GM23338 (cell line): Measurements from ENCODE around the gene METTL4. TPM values are rescaled to one million over a fixed set of nuclear protein-coding genes. Genes with fewer than 3 reads are reported as not detected.

Experiments
- ATAC-seq: fragments of 200-7000 bp; cut with Tn5 transposase; 3 replicates; pipeline ENCODE4 v1.9.1; 2020
- DNase-seq: peaks from one replicate; pipeline ENCODE4 v3.0.0-alpha.2; 2015; ENCODE audit warnings: low spot score
- H2AFZ ChIP-seq: fragments of 200-600 bp; sonication (generic); 2 replicates; pipeline ENCODE4 v1.8.0; 2016; ENCODE audit warnings: antibody characterized with exemption, mild to moderate bottlenecking, moderate library complexity
- H3F3A ChIP-seq: fragments of 200-600 bp; sonication (generic); replicated peaks from 2 replicates; pipeline ENCODE4 v1.8.0; 2017; ENCODE audit warnings: antibody characterized with exemption, mixed run types, low read depth
- H3K27ac ChIP-seq: fragments of 200-600 bp; sonication (generic); 2 replicates; pipeline ENCODE4 v1.6.1; 2016; ENCODE audit warnings: low read depth
- H3K27me3 ChIP-seq: fragments of 200-600 bp; sonication (generic); 2 replicates; pipeline ENCODE4 v1.8.0; 2016; ENCODE audit warnings: mild to moderate bottlenecking, mixed run types, moderate library complexity; ENCODE audit not compliant: insufficient read depth
- H3K36me3 ChIP-seq: fragments of 200-600 bp; sonication (generic); 2 replicates; pipeline ENCODE4 v1.8.0; 2016; ENCODE audit warnings: mild to moderate bottlenecking; ENCODE audit not compliant: insufficient read depth
- H3K4me1 ChIP-seq: fragments of 200-600 bp; sonication (generic); 2 replicates; pipeline ENCODE4 v1.8.0; 2016; ENCODE audit warnings: mild to moderate bottlenecking, moderate library complexity; ENCODE audit not compliant: insufficient read depth
- H3K4me2 ChIP-seq: fragments of 200-600 bp; sonication (generic); 2 replicates; pipeline ENCODE4 v1.7.1; 2017; ENCODE audit warnings: mixed run types
- H3K4me3 ChIP-seq: fragments of 200-600 bp; sonication (generic); 2 replicates; pipeline ENCODE4 v1.6.1; 2016; ENCODE audit warnings: mixed run types
- H3K79me2 ChIP-seq: fragments of 200-600 bp; sonication (generic); replicated peaks from 2 replicates; pipeline ENCODE4 v1.8.0; 2017; ENCODE audit warnings: mild to moderate bottlenecking; ENCODE audit not compliant: insufficient read depth
- H3K9me2 ChIP-seq: fragments of 200-600 bp; sonication (generic); 2 replicates; pipeline ENCODE4 v1.8.0; 2017; ENCODE audit not compliant: insufficient read depth
- H4K20me1 ChIP-seq: fragments of 200-600 bp; sonication (generic); replicated peaks from 2 replicates; pipeline ENCODE4 v1.8.0; 2017; ENCODE audit warnings: mild to moderate bottlenecking; ENCODE audit not compliant: insufficient read depth
- H3K27ac Mint-ChIP-seq: 2 replicates; pipeline ENCODE4 v1.8.0; 2020; ENCODE audit warnings: inconsistent platforms, mild to moderate bottlenecking, moderate library complexity, mixed read lengths
- H3K27me3 Mint-ChIP-seq: 3 replicates; pipeline ENCODE4 v1.8.0; 2022; ENCODE audit warnings: low read depth, mild to moderate bottlenecking, moderate library complexity, mixed read lengths, inconsistent platforms; ENCODE audit not compliant: insufficient read depth, poor library complexity
- H3K36me3 Mint-ChIP-seq: 3 replicates; pipeline ENCODE4 v1.8.0; 2021; ENCODE audit warnings: low read depth, mild to moderate bottlenecking, inconsistent platforms, moderate library complexity, mixed read lengths
- H3K4me1 Mint-ChIP-seq: 3 replicates; pipeline ENCODE4 v1.8.0; 2020; ENCODE audit warnings: mild to moderate bottlenecking, inconsistent platforms, mixed read lengths
- H3K4me3 Mint-ChIP-seq: 3 replicates; pipeline ENCODE4 v1.8.0; 2021; ENCODE audit warnings: moderate library complexity, mild to moderate bottlenecking, inconsistent platforms, mixed read lengths
- H3K9me3 Mint-ChIP-seq: 3 replicates; pipeline ENCODE4 v1.8.0; 2020; ENCODE audit warnings: moderate library complexity, mild to moderate bottlenecking, inconsistent platforms, mixed read lengths
- CREB1 ChIP-seq: fragments of 250-450 bp; sonication (Bioruptor Pico); IDR thresholded peaks from 2 replicates; pipeline ENCODE4 v1.5.0; 2020; ENCODE audit warnings: low read depth, mild to moderate bottlenecking, moderate library complexity
- CTCF ChIP-seq, 2 experiments: fragments of 200-600 bp in 1 of 2; sonication (generic) in 1 of 2; conservative IDR thresholded peaks; 2 replicates each; pipeline versions ENCODE4 v1.5.1 to v1.6.1; 2016 to 2017; ENCODE audit warnings: antibody characterized with exemption in 2 of 2, low read depth in 2 of 2, mild to moderate bottlenecking in 2 of 2, moderate library complexity in 1 of 2
- ETS1 ChIP-seq: IDR thresholded peaks from 2 replicates; pipeline ENCODE4 v1.6.1; 2016; ENCODE audit warnings: antibody characterized with exemption
- EZH2 ChIP-seq: fragments of 200-600 bp; sonication (generic); IDR thresholded peaks from one replicate; pipeline ENCODE4 v1.8.0; 2017; ENCODE audit warnings: antibody characterized with exemption, mild to moderate bottlenecking, low read depth; ENCODE audit not compliant: unreplicated experiment
- EZH2phosphoT487 ChIP-seq: fragments of 200-600 bp; sonication (generic); IDR thresholded peaks from one replicate; pipeline ENCODE4 v1.8.1; 2018; ENCODE audit warnings: antibody characterized with exemption; ENCODE audit not compliant: unreplicated experiment
- JUNB ChIP-seq: IDR thresholded peaks from one replicate; pipeline ENCODE4 v1.6.1; 2016; ENCODE audit warnings: antibody characterized with exemption; ENCODE audit not compliant: unreplicated experiment
- NANOG ChIP-seq: IDR thresholded peaks from 2 replicates; pipeline ENCODE4 v1.6.1; 2016; ENCODE audit warnings: antibody characterized with exemption, borderline replicate concordance
- POLR2AphosphoS5 ChIP-seq: IDR thresholded peaks from 2 replicates; pipeline ENCODE4 v1.6.1; 2016; ENCODE audit warnings: antibody characterized with exemption, low read depth
- REST ChIP-seq: IDR thresholded peaks from one replicate; pipeline ENCODE4 v1.6.1; 2018; ENCODE audit warnings: antibody characterized with exemption; ENCODE audit not compliant: unreplicated experiment
- STAT1 ChIP-seq: IDR thresholded peaks from one replicate; pipeline ENCODE4 v1.6.1; 2016; ENCODE audit warnings: antibody characterized with exemption; ENCODE audit not compliant: unreplicated experiment
- ZNF114 ChIP-seq: fragments of 250-450 bp; sonication (Bioruptor Pico); IDR thresholded peaks from 2 replicates; pipeline ENCODE4 v1.5.0; 2020; ENCODE audit warnings: mild to moderate bottlenecking, moderate library complexity
- ZNF331 ChIP-seq: fragments of 250-450 bp; sonication (Bioruptor Pico); IDR thresholded peaks from 2 replicates; pipeline ENCODE4 v1.5.0; 2020; ENCODE audit warnings: low read depth, mild to moderate bottlenecking, moderate library complexity
- ZNF462 ChIP-seq: fragments of 250-450 bp; sonication (Bioruptor Pico); IDR thresholded peaks from 2 replicates; pipeline ENCODE4 v1.5.0; 2020; ENCODE audit warnings: mild to moderate bottlenecking, moderate library complexity
- polyA plus RNA-seq: library from polyadenylated mRNA; unstranded; fragments of >200 nt; fragmentation: Nextera tagmentation; extraction: Ambion mirVana; gene quantifications from 2 replicates; pipeline ENCODE4 v1.2.1, GENCODE V29; 2016
- total RNA-seq: library from RNA; depleted of rRNA; stranded (reverse); fragments of >200 nt; shearing (Covaris generic); gene quantifications from 2 replicates; pipeline ENCODE4 v1.2.3, GENCODE V29; 2014

Gene METTL4
- total and polyA plus RNA-seq, 2 experiments from 2014 or later: 11.9 to 14.9 TPM

GRCh38 chr18:2606335-2606734 is 35.0 kb upstream of the METTL4 start:
- Histone ChIP-seq H3K4me2 (no peak overlapping the region), H3K4me3 (no peak overlapping the region), H2AFZ (no peak overlapping the region), H3K27ac (no peak overlapping the region), H3K9me2 (no peaks in the 10 kb centered on the region), H3K36me3 (peaks cover 60% of the 10 kb centered on the region), H4K20me1 (no peaks in the 10 kb centered on the region; the same call in 1 of the 2 replicates), H3F3A (no peaks in the 10 kb centered on the region), H3K4me1 (no peaks in the 10 kb centered on the region), H3K27me3 (no peaks in the 10 kb centered on the region), H3K79me2 (no peaks in the 10 kb centered on the region)
- Mint-ChIP-seq H3K27ac (no peak overlapping the region), H3K27me3 (no peaks in the 10 kb centered on the region), H3K36me3 (peaks cover 48% of the 10 kb centered on the region; the same call in 2 of the 3 replicates), H3K4me1 (no peaks in the 10 kb centered on the region), H3K4me3 (no peak overlapping the region), H3K9me3 (no peaks in the 10 kb centered on the region)
- no peak for DNase-seq
- TF ChIP-seq EZH2phosphoT487 (no peak), CREB1 (CRISPR knock-in tag) (no peak), ZNF331 (no peak), NANOG (no peak), ZNF462 (CRISPR knock-in tag) (no peak), ETS1 (no peak), CTCF (conservative IDR thresholded peaks at IDR 0.05; ENCODE audit: low read depth in 2 of 2) (no peak), ZNF114 (CRISPR knock-in tag) (no peak), JUNB (no peak), EZH2 (no peak), REST (no peak), POLR2AphosphoS5 (no peak), STAT1 (no peak)
- ATAC-seq: no peak
